ENCODE data around the gene ZNF586.
"Not testable (repeated sequence)": the region's sequence is repeated elsewhere in the genome, so short reads cannot be mapped to it uniquely, and the experiment has no call there.

ZNF586 gene

GRCh38 chr19:57769345-57770131, at the start of gene ZNF586:
ZNF586 (plus strand) TSS chr19:57769676; CDS start chr19:57769843, 167 bp downstream.
- peak; percentile 81 for DNase-seq

GRCh38 chr19:57719901-57720519, 49.5 kb upstream of the ZNF586 start:
- no peak for DNase-seq

GRCh38 chr19:57720878-57721277, 48.6 kb upstream of the ZNF586 start:
- no peak for DNase-seq

GRCh38 chr19:57738320-57738719, 31.2 kb upstream of the ZNF586 start:
- peak; percentile 40 for DNase-seq

GRCh38 chr19:57738770-57739169, 30.7 kb upstream of the ZNF586 start:
- DNase-seq = not testable (repeated sequence)

GRCh38 chr19:57746580-57747471, 22.6 kb upstream of the ZNF586 start, which contains the start of gene ZNF776:
ZNF776 (plus strand) TSS chr19:57746815; CDS start chr19:57747059, 244 bp downstream.
- DNase-seq = peak; percentile 72

GRCh38 chr19:57747472-57747807, 22.0 kb upstream of the ZNF586 start:
- DNase-seq = no peak

- DNase-seq = no peak
Measured at GRCh38 chr19:57748029-57748428, 21.4 kb upstream of the ZNF586 start.

GRCh38 chr19:57754091-57754673, 15.3 kb upstream of the ZNF586 start:
- no peak for DNase-seq

GRCh38 chr19:57755031-57755430, 14.4 kb upstream of the ZNF586 start:
- DNase-seq = no peak

GRCh38 chr19:57757941-57758340, 11.5 kb upstream of the ZNF586 start:
- DNase-seq = no peak

- no peak for DNase-seq
Measured at GRCh38 chr19:57759096-57759495, 10.4 kb upstream of the ZNF586 start.

GRCh38 chr19:57771417-57771816, 1.9 kb downstream of the ZNF586 start:
- DNase-seq = no peak

- DNase-seq = no peak
Measured at GRCh38 chr19:57773488-57773887, 4.0 kb downstream of the ZNF586 start.

- no peak for DNase-seq
Measured at GRCh38 chr19:57776764-57777296, 7.4 kb downstream of the ZNF586 start.

GRCh38 chr19:57778336-57778735, 8.9 kb downstream of the ZNF586 start:
- DNase-seq = no peak

- no peak for DNase-seq
Measured at GRCh38 chr19:57779220-57779845, 9.9 kb downstream of the ZNF586 start.

- no peak for DNase-seq
Measured at GRCh38 chr19:57786286-57786685, 16.8 kb downstream of the ZNF586 start.

- no peak for DNase-seq
Measured at GRCh38 chr19:57786906-57787305, 17.4 kb downstream of the ZNF586 start.

- DNase-seq = no peak
Measured at GRCh38 chr19:57788114-57788692, 18.7 kb downstream of the ZNF586 start.

- DNase-seq = no peak
Measured at GRCh38 chr19:57789288-57789687, 19.8 kb downstream of the ZNF586 start.

GRCh38 chr19:57796580-57796979, 27.1 kb downstream of the ZNF586 start:
- DNase-seq = not testable (repeated sequence)
